HG03095 (cell line): Measurements from ENCODE around the gene NOPCHAP1.
"Not testable (repeated sequence)": the region's sequence is repeated elsewhere in the genome, so short reads cannot be mapped to it uniquely, and the experiment has no call there.

Source experiments
- ATAC-seq: cut with Tn5 transposase; IDR thresholded peaks from one replicate; pipeline ENCODE4 v1.9.1; 2021; ENCODE audit warnings: moderate library complexity; ENCODE audit not compliant: unreplicated experiment

NOPCHAP1 gene

GRCh38 chr12:104986022-104986941, at the start of gene NOPCHAP1:
NOPCHAP1 (plus strand) TSS chr12:104986316; CDS start chr12:104986353, 37 bp downstream.
- peak; percentile 95 for ATAC-seq

GRCh38 chr12:104938371-104938770, 47.7 kb upstream of the NOPCHAP1 start:
- ATAC-seq: no peak

- ATAC-seq: no peak
These were observed 47.0 kb upstream of the NOPCHAP1 start for GRCh38 chr12:104939089-104939488.

- no peak for ATAC-seq
These were observed 44.7 kb upstream of the NOPCHAP1 start for GRCh38 chr12:104941454-104941853.

GRCh38 chr12:104942075-104942474, 44.0 kb upstream of the NOPCHAP1 start:
- ATAC-seq: no peak

GRCh38 chr12:104943401-104943800, 42.7 kb upstream of the NOPCHAP1 start:
- ATAC-seq: not testable (repeated sequence)

GRCh38 chr12:104944252-104944651, 41.9 kb upstream of the NOPCHAP1 start:
- no peak for ATAC-seq

- not testable (repeated sequence) for ATAC-seq
These were observed 37.4 kb upstream of the NOPCHAP1 start for GRCh38 chr12:104948716-104949115.

GRCh38 chr12:104951759-104952509, 34.2 kb upstream of the NOPCHAP1 start:
- no peak for ATAC-seq

GRCh38 chr12:104952816-104953215, 33.3 kb upstream of the NOPCHAP1 start:
- no peak for ATAC-seq

- ATAC-seq: no peak
These were observed 32.8 kb upstream of the NOPCHAP1 start for GRCh38 chr12:104953323-104953722.

- no peak for ATAC-seq
These were observed 30.4 kb upstream of the NOPCHAP1 start for GRCh38 chr12:104955703-104956102.

- ATAC-seq: no peak
These were observed 29.0 kb upstream of the NOPCHAP1 start for GRCh38 chr12:104956870-104957718.

- no peak for ATAC-seq
These were observed 28.5 kb upstream of the NOPCHAP1 start for GRCh38 chr12:104957719-104958000.

GRCh38 chr12:104958001-104958804, 27.9 kb upstream of the NOPCHAP1 start, which contains the start of gene SLC41A2:
SLC41A2 (minus strand) TSS chr12:104958290; CDS start chr12:104928527, 29,763 bp downstream.
- peak; percentile 66 for ATAC-seq

- no peak for ATAC-seq
These were observed 27.2 kb upstream of the NOPCHAP1 start for GRCh38 chr12:104958805-104959334.

- ATAC-seq: no peak
These were observed 26.7 kb upstream of the NOPCHAP1 start for GRCh38 chr12:104959335-104959841.

GRCh38 chr12:104960464-104960863, 25.7 kb upstream of the NOPCHAP1 start:
- no peak for ATAC-seq

GRCh38 chr12:104963757-104964156, 22.4 kb upstream of the NOPCHAP1 start:
- ATAC-seq: no peak
